Left lung (tissue), 10 donors: ENCODE data around the gene CLIC5. TPM values are rescaled to one million over a fixed set of nuclear protein-coding genes. Genes with fewer than 3 reads are reported as not detected.

Experiments
- ATAC-seq: fragments of 200-7000 bp; cut with Tn5 transposase; one replicate; pipeline ENCODE4 v1.9.1; 2020; ENCODE audit warnings: moderate library complexity
- DNase-seq, 4 donors: peaks; one replicate each; pipeline ENCODE4 v3.0.0-alpha.2; 2013 to 2020
- H3K27ac ChIP-seq, 2 donors: fragments of 200-600 bp; sonication (generic) in 1 of 2; one replicate each; pipeline versions ENCODE4 v1.5.0 to v1.8.0; 2020 to 2021
- H3K27me3 ChIP-seq, 2 donors: fragments of 200-600 bp; sonication (generic) in 1 of 2; one replicate each; pipeline versions ENCODE4 v1.5.0 to v1.8.0; 2020 to 2021
- H3K36me3 ChIP-seq, 2 donors: fragments of 200-600 bp; sonication (generic) in 1 of 2; one replicate each; pipeline versions ENCODE4 v1.5.0 to v1.8.0; 2020 to 2021
- H3K4me1 ChIP-seq, 2 donors: fragments of 200-600 bp; one replicate each; pipeline ENCODE4 v1.8.0; 2021
- H3K4me3 ChIP-seq, 2 donors: fragments of 200-600 bp; sonication (generic) in 1 of 2; one replicate each; pipeline versions ENCODE4 v1.5.0 to v1.8.0; 2020 to 2021; ENCODE audit warnings: mild to moderate bottlenecking in 1 of 2
- H3K9me3 ChIP-seq, 2 donors: fragments of 200-600 bp; sonication (generic) in 1 of 2; one replicate each; pipeline versions ENCODE4 v1.5.0 to v1.8.0; 2020 to 2021
- CTCF ChIP-seq, 2 donors: fragments of 200-600 bp; sonication (generic) in 1 of 2; IDR thresholded peaks; one replicate each; pipeline versions ENCODE4 v1.5.0 to v1.8.0; 2021; ENCODE audit warnings: antibody characterized with exemption in 2 of 2
- intact Hi-C, 2 donors: fragments of 100-400 bp; cut with DNase I; formaldehyde crosslinking; loops; one replicate each; pipeline versions ENCODE4 v1.11.2 to v1.14.2; 2022
- polyA plus RNA-seq, 6 donors: library from polyadenylated mRNA; unstranded; fragments of 120-200 nt; gene quantifications; one replicate each; pipeline ENCODE4 v1.2.1, GENCODE V29; 2013; ENCODE audit not compliant: insufficient read length in 6 of 6
- total RNA-seq, 2 donors: library from RNA; stranded (reverse); fragmentation: NEBNext Ultra II Directional; extraction: Animal tissue kit (Norgen Biotek cat#: 25700); gene quantifications; one replicate each; pipeline ENCODE4 v1.2.1, GENCODE V29; 2021
- donor health status: DM: no; HTN: yes; CAD: no.
- donor health status: DM: no; HTN: no; CAD: no.

CLIC5 gene
- total and polyA plus RNA-seq, 8 donors = 8.8 to 179 (median 10.2) TPM

- Histone ChIP-seq H3K27ac (no peak overlapping the region), H3K4me1 (no peaks in the 10 kb centered on the region), H3K36me3 (no peaks in the 10 kb centered on the region), H3K27me3 (no peaks in the 10 kb centered on the region), H3K4me3 (no peak overlapping the region), H3K9me3 (no peaks in the 10 kb centered on the region)
- peak; percentile 75 for ATAC-seq
- no peak for TF ChIP-seq CTCF (IDR thresholded peaks at IDR 0.05)
- intact Hi-C loops = no loop called here
- peak in 1 of 4 donors; percentile 21 for DNase-seq
These were observed 122.9 kb downstream of the CLIC5 start for GRCh38 chr6:45892696-45893245.

- no peak overlapping the region for H3K4me3 ChIP-seq
- DNase-seq = no peak
- no peak overlapping the region for H3K27ac ChIP-seq
- H3K27me3 ChIP-seq = no peaks in the 10 kb centered on the region
- no peaks in the 10 kb centered on the region for H3K4me1 ChIP-seq
- no peaks in the 10 kb centered on the region for H3K9me3 ChIP-seq
- H3K36me3 ChIP-seq = no peaks in the 10 kb centered on the region
- no peak for TF ChIP-seq CTCF (IDR thresholded peaks at IDR 0.05)
- intact Hi-C loops = no loop called here
- ATAC-seq = peak; percentile 19
These were observed 123.5 kb downstream of the CLIC5 start for GRCh38 chr6:45892196-45892595.

- no peaks in the 10 kb centered on the region for H3K36me3 ChIP-seq
- no peak overlapping the region for H3K4me3 ChIP-seq
- DNase-seq (no peak), ATAC-seq (no peak)
- no peak for TF ChIP-seq CTCF (IDR thresholded peaks at IDR 0.05)
- no peaks in the 10 kb centered on the region for H3K9me3 ChIP-seq
- H3K4me1 ChIP-seq = no peaks in the 10 kb centered on the region
- intact Hi-C loops = no loop called here
- H3K27ac ChIP-seq = no peak overlapping the region
- H3K27me3 ChIP-seq = no peaks in the 10 kb centered on the region
These were observed 128.9 kb downstream of the CLIC5 start for GRCh38 chr6:45886776-45887175.

GRCh38 chr6:45884336-45884735 lies 131.3 kb downstream of the CLIC5 start:
- DNase-seq (no peak), ATAC-seq (no peak)
- no peaks in the 10 kb centered on the region for H3K9me3 ChIP-seq
- H3K4me3 ChIP-seq = no peak overlapping the region
- H3K27me3 ChIP-seq = no peaks in the 10 kb centered on the region
- intact Hi-C loops = no loop called here
- no peak overlapping the region for H3K27ac ChIP-seq
- H3K4me1 ChIP-seq = no peaks in the 10 kb centered on the region
- H3K36me3 ChIP-seq = no peaks in the 10 kb centered on the region
- no peak for TF ChIP-seq CTCF (IDR thresholded peaks at IDR 0.05)

- DNase-seq (no peak), ATAC-seq (no peak)
- Histone ChIP-seq H3K27me3 (no peaks in the 10 kb centered on the region), H3K4me3 (no peak overlapping the region), H3K27ac (no peak overlapping the region), H3K9me3 (no peaks in the 10 kb centered on the region), H3K4me1 (no peaks in the 10 kb centered on the region), H3K36me3 (no peaks in the 10 kb centered on the region)
- TF ChIP-seq CTCF (IDR thresholded peaks at IDR 0.05) = no peak
- intact Hi-C loops = no loop called here
These were observed 133.0 kb downstream of the CLIC5 start for GRCh38 chr6:45882671-45883070.
